ENCODE results near the gene PRDM16. TPM values are rescaled to one million over a fixed set of nuclear protein-coding genes. Genes with fewer than 3 reads are reported as not detected.

Gene PRDM16
- total and polyA plus RNA-seq, 2 experiments from 2014 or later, result 41.8 to 55.8 TPM

DNA sequence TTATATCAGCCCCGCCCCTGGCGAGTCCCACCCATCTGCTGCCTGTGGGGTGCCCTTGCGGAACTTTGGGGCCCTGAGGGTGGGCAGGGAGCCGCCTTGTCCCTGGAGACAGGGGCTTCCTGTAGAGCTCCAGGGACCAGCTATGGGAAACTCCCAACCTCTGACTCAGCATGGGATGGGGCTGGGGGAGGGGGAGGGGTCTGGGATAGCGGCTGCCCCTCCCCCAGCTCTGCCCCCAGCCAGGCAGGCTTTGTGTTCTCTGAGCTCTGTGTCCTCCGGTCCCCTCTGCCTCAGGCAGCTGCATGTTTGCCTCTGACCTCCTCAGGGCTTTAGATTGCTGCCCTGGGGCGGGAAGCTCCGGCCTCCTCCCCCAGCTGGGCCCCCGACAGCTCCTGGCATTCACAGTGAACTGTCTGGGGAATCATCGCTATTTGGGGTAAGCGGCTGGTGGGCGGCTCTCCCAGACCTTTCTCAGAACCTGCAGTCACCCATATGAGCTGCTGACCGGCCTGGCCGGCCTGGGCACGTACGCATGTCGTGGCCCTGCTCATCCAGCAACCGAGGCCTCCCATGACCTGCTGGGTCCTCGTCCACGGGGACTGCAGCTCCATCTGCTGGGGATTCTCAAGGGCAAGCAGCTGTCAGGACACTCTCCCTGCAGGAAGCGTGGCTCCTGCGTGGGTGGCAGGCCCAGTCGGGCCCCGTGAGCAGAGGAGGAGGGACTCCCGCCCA lies 402.5 kb downstream of the PRDM16 start:
- no peaks in the 10 kb centered on the region for H3K9me3 ChIP-seq (ENCODE audit: low read depth)
- DNase-seq (ENCODE audit: low read depth in 1 of 2, low spot score in 1 of 2), result peak; percentile 64 to 74
- H3K36me3 ChIP-seq, result no peaks in the 10 kb centered on the region
- H3K27ac ChIP-seq, result peak overlapping the region; percentile 75
- no peaks in the 10 kb centered on the region for H3K27me3 ChIP-seq
- peaks cover 7% of the 10 kb centered on the region for H3K4me1 ChIP-seq (ENCODE audit: low read depth)
- H3K4me3 ChIP-seq, result no peak overlapping the region
- TF ChIP-seq, protein P1, sequence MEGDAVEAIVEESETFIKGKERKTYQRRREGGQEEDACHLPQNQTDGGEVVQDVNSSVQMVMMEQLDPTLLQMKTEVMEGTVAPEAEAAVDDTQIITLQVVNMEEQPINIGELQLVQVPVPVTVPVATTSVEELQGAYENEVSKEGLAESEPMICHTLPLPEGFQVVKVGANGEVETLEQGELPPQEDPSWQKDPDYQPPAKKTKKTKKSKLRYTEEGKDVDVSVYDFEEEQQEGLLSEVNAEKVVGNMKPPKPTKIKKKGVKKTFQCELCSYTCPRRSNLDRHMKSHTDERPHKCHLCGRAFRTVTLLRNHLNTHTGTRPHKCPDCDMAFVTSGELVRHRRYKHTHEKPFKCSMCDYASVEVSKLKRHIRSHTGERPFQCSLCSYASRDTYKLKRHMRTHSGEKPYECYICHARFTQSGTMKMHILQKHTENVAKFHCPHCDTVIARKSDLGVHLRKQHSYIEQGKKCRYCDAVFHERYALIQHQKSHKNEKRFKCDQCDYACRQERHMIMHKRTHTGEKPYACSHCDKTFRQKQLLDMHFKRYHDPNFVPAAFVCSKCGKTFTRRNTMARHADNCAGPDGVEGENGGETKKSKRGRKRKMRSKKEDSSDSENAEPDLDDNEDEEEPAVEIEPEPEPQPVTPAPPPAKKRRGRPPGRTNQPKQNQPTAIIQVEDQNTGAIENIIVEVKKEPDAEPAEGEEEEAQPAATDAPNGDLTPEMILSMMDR (IDR thresholded peaks at IDR 0.05; ENCODE audit: low read depth, low read length), result peak; percentile 47

DNA sequence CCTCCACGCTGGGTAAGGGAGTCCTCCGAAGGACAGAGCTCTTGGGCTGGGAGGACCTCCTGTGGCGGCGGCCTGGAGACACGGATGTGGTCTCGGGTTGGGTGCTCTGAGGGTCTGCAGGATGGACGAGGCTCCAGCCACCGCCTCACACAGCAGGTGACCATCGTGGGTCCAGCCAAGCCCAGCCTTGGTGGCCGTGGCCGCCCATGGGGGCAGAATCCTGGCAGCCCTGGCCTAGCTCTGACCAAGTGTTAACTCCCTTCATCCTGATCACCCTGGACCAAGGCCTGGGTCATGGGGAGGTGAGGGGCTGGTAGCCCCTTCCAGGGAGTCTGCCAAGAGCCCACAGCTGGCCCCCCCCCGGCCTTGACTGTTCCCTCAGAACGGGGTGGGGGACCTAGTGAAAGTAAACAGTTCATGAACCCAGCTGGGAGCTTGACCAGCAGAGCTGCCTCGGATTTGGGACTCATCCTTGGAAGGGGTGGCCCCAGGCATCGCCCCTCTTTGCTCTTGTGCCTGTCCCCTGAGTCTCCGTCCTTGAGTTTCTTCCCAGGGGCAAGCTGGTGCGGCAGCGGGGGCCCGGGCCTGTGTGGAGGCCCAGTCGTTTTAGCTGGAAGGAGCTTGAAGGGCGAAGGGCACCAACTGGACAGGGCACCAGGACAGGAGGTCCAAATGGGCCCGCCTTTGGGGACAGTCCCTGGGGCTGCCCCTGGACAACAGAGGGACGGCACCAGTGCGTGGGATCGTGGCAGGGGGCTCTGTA lies 403.3 kb downstream of the PRDM16 start:
- no peak for DNase-seq (ENCODE audit: low read depth in 1 of 2, low spot score in 1 of 2)
- H3K27me3 ChIP-seq, result no peaks in the 10 kb centered on the region
- peak overlapping the region; percentile 75 for H3K27ac ChIP-seq
- no peaks in the 10 kb centered on the region for H3K9me3 ChIP-seq (ENCODE audit: low read depth)
- TF ChIP-seq, protein P1 (IDR thresholded peaks at IDR 0.05; ENCODE audit: low read depth, low read length), result no peak
- no peak overlapping the region for H3K4me3 ChIP-seq
- H3K36me3 ChIP-seq, result no peaks in the 10 kb centered on the region
- peaks cover 7% of the 10 kb centered on the region for H3K4me1 ChIP-seq (ENCODE audit: low read depth)

DNA sequence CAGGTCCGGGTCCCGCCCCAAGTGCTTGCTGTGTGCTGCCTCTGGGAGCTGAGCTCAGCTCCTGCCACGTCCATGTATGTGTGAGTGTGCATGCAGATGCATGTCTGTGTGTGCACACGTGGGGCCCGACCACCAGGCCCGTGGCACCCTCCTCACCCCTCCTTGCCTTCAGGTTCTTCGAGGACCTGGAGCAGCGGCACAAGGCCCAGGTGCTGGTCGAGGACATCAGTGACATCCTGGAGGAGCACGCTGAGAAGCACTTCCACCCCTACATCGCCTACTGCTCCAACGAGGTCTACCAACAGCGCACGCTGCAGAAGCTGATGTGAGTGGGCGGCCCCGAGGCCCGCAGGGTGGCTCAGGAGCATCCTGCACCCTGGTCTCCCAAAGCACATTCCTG lies 403.9 kb downstream of the PRDM16 start:
- Histone ChIP-seq H3K27me3 (no peaks in the 10 kb centered on the region), H3K27ac (no peak overlapping the region), H3K4me1 (ENCODE audit: low read depth) (peaks cover 7% of the 10 kb centered on the region), H3K36me3 (no peaks in the 10 kb centered on the region), H3K9me3 (ENCODE audit: low read depth) (no peaks in the 10 kb centered on the region), H3K4me3 (no peak overlapping the region)
- no peak for DNase-seq (ENCODE audit: low read depth in 1 of 2, low spot score in 1 of 2)
- TF ChIP-seq, protein P1 (IDR thresholded peaks at IDR 0.05; ENCODE audit: low read depth, low read length), result no peak

DNA sequence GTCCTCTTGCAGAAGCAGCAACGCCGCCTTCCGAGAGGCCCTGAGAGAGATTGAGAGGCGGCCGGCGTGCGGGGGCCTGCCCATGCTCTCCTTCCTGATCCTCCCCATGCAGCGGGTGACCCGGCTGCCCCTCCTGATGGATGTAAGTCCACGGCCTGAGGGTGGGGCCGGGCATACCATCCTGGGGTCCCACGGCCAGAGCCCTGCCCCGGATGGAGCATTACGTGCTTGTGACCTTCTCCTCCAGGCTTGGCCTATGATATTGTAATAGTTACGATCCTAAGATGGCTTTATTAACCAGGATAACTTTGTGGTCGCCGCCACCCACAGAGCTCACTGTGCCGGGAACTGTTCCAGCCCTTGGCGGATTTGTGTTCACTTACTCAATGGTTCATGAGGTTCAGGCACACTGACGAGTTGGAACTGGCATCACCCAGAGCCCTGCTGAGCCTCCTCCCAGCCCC lies 404.4 kb downstream of the PRDM16 start:
- Histone ChIP-seq H3K9me3 (ENCODE audit: low read depth) (no peaks in the 10 kb centered on the region), H3K36me3 (no peaks in the 10 kb centered on the region), H3K4me1 (ENCODE audit: low read depth) (peaks cover 7% of the 10 kb centered on the region), H3K4me3 (no peak overlapping the region), H3K27me3 (no peaks in the 10 kb centered on the region), H3K27ac (no peak overlapping the region)
- peak in 1 of 2 donors; percentile 87 for DNase-seq (ENCODE audit: low read depth in 1 of 2, low spot score in 1 of 2)
- TF ChIP-seq, protein P1 (IDR thresholded peaks at IDR 0.05; ENCODE audit: low read depth, low read length), result no peak

DNA sequence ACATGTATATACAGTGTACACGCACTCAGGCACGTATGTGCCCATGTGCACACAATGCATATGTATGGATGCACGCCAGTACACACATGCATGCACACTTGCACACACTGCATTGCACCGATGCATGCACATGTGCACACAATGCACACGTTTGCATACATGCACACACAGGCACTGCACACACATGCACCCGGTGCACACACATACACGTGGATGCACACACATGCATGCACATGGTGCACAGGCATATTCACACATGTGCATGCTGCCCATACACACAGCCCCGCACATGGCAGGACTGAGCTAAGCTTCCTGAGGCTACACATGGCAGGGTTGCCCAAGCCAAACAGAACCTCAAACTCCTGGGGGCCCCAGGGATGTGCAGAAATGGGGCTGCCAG lies 405.0 kb downstream of the PRDM16 start:
- H3K9me3 ChIP-seq (ENCODE audit: low read depth), result no peaks in the 10 kb centered on the region
- no peak overlapping the region for H3K27ac ChIP-seq
- TF ChIP-seq, protein P1 (IDR thresholded peaks at IDR 0.05; ENCODE audit: low read depth, low read length), result no peak
- DNase-seq (ENCODE audit: low read depth in 1 of 2, low spot score in 1 of 2), result no peak
- no peaks in the 10 kb centered on the region for H3K36me3 ChIP-seq
- H3K4me3 ChIP-seq, result no peak overlapping the region
- peaks cover 7% of the 10 kb centered on the region for H3K4me1 ChIP-seq (ENCODE audit: low read depth)
- H3K27me3 ChIP-seq, result no peaks in the 10 kb centered on the region

Data from cardiac muscle cell (in vitro differentiated cells and primary cell).